Transverse colon (tissue), 4 donors: Measurements from ENCODE around the gene RBM8A. TPM values are rescaled to one million over a fixed set of nuclear protein-coding genes. Genes with fewer than 3 reads are reported as not detected.

ENCODE experiments used
- DNase-seq: peaks from one replicate; pipeline ENCODE4 v3.0.0-alpha.2; 2019
- H3K27ac ChIP-seq, 4 donors: fragments of 200-600 bp; sonication (generic); 2 replicates each; pipeline ENCODE4 v1.5.1; 2016 to 2018; ENCODE audit warnings: inconsistent platforms in 4 of 4
- H3K27me3 ChIP-seq: fragments of 200-600 bp; sonication (generic); 2 replicates; pipeline ENCODE4 v1.5.1; 2017; ENCODE audit warnings: inconsistent platforms
- H3K36me3 ChIP-seq, 4 donors: fragments of 200-600 bp; sonication (generic); 2 replicates each; pipeline ENCODE4 v1.5.1; 2017 to 2019; ENCODE audit warnings: inconsistent platforms in 4 of 4
- H3K4me1 ChIP-seq, 4 donors: fragments of 200-600 bp; sonication (generic); 2 replicates each; pipeline ENCODE4 v1.5.1; 2017 to 2020; ENCODE audit warnings: inconsistent platforms in 4 of 4
- H3K4me3 ChIP-seq, 4 donors: fragments of 200-600 bp; sonication (generic); 1 replicate in 1 of 4; 2 replicates in 3 of 4; pipeline versions ENCODE4 v1.5.1 to v1.6.1; 2017 to 2019; ENCODE audit warnings: inconsistent platforms in 4 of 4
- H3K9me3 ChIP-seq, 2 donors: fragments of 200-600 bp; sonication (generic); 2 replicates each; pipeline ENCODE4 v1.5.1; 2017 to 2019; ENCODE audit warnings: inconsistent platforms in 2 of 2
- CTCF ChIP-seq, 5 experiments: fragments of 200-600 bp in 3 of 5; fragments of 450-650 bp in 2 of 5; sonication (generic) in 3 of 5; IDR thresholded peaks; 1 replicate in 2 of 5; 2 replicates in 3 of 5; pipeline ENCODE4 v1.5.1; 2016 to 2017; ENCODE audit warnings: antibody characterized with exemption in 5 of 5, inconsistent platforms in 3 of 5, mild to moderate bottlenecking in 2 of 5, moderate library complexity in 1 of 5
- EP300 ChIP-seq: sonication (generic); formaldehyde crosslinking; IDR thresholded peaks from one replicate; pipeline ENCODE4 v1.6.1; 2017; ENCODE audit warnings: antibody characterized with exemption, low read depth
- POLR2A ChIP-seq: fragments of 450-650 bp; IDR thresholded peaks from one replicate; pipeline ENCODE4 v1.6.1; 2016; ENCODE audit warnings: antibody characterized with exemption, mild to moderate bottlenecking, moderate library complexity
- POLR2AphosphoS5 ChIP-seq, 3 donors: sonication (generic); formaldehyde crosslinking; IDR thresholded peaks; one replicate each; pipeline ENCODE4 v1.6.1; 2016; ENCODE audit warnings: antibody characterized with exemption in 3 of 3
- WGBS, 2 donors: methylation state at CpG; one replicate each; pipeline ENCODE4 v1.1.5; 2018; ENCODE audit warnings: low coverage in 1 of 2; 5-methylcytosine and 5-hydroxymethylcytosine counted together
- in situ Hi-C, 4 donors: fragments of 200-750 bp; cut with MboI; loops; one replicate each; pipeline versions ENCODE4 v1.15.0 to v1.15.1; 2017; ENCODE audit warnings: low sequenced_read_pairs in 3 of 4, low pct_ligation_motif_present in 1 of 4, low pct_unique_long_range_greater_than_20kb in 1 of 4
- intact Hi-C: fragments of 100-400 bp; cut with DNase I; formaldehyde crosslinking; loops from one replicate; pipeline ENCODE4 v1.15.1; 2023; ENCODE audit warnings: low total_unique reads
- total RNA-seq, 4 donors: library from RNA; depleted of rRNA; stranded (reverse); fragments of >200 nt; gene quantifications; one replicate each; pipeline ENCODE4 v1.1.0, GENCODE V29; 2016

The RBM8A gene
- total RNA-seq, 4 donors from 2014 or later = 23.6 to 122 (median 99.1) TPM

DNA sequence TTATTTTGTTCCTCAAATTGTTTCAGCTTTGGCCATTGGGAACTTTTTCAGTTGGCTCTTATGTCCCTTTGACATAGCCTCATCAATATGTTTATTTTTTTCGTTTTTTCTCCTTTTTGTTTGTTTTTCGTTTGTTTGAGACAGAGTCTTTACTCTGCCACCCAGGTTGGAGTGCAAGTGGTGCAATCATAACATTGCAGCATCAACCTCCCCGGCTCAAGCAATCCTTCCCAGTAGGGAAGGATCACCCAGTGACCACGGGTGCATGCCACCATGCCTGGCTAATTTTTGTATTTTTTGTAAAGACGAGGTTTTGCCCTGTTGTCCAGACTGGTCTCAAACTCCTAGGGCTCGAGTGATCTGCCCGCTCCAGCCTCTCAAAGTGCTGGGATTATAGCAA, 45.3 kb upstream of the RBM8A start:
- TF ChIP-seq POLR2AphosphoS5 (IDR thresholded peaks at IDR 0.05) (no peak), CTCF (IDR thresholded peaks at IDR 0.05) (no peak), EP300 (no peak), POLR2A (no peak)
- intact Hi-C loops (no loop called here), in situ Hi-C loops (loop anchor here in 1 of 4 donors (10.0 kb wide), 1 partner anchor 52 kb away; the partner anchor contains the start of gene HJV)
- Histone ChIP-seq H3K9me3 (no peaks in the 10 kb centered on the region), H3K36me3 (no peaks in the 10 kb centered on the region), H3K4me1 (peaks cover 0 to 5% (median under 1%) of the 10 kb centered on the region in 4 donors), H3K4me3 (no peak overlapping the region), H3K27ac (no peak overlapping the region), H3K27me3 (no peaks in the 10 kb centered on the region)
- WGBS, 2 donors = 77% methylated on average over 7 of the region's 7 CpGs; no CpG with 5 or more reads in 1 of the 2 donors
- no peak for DNase-seq

DNA sequence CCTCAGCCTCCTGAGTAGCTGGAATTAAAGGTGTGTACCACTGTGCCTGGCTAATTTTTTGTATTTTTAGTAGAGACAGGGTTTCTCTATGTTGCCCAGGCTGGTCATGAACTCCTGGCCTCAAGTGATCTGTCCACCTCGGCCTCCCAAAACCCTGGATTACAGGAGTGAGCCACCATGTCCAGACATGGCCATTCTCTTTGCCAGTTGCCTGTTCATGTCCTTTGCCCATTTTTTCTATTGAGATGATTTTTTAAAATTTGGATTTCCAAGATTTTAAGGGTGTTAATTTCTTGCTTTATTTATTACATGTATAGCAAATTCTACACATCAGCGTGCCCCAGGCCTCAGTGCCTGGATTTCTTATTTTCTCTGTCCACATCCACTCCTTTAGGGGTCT, 40.0 kb upstream of the RBM8A start:
- no peak for TF ChIP-seq EP300
- TF ChIP-seq CTCF (IDR thresholded peaks at IDR 0.05) = no peak
- no peak for TF ChIP-seq POLR2AphosphoS5 (IDR thresholded peaks at IDR 0.05)
- no peak for TF ChIP-seq POLR2A
- Histone ChIP-seq H3K9me3 (peaks cover 0 to 4% of the 10 kb centered on the region in 2 donors), H3K4me3 (no peak overlapping the region), H3K27me3 (peaks cover 1% of the 10 kb centered on the region), H3K36me3 (no peaks in the 10 kb centered on the region), H3K4me1 (peaks cover 13 to 28% (median 22%) of the 10 kb centered on the region in 4 donors), H3K27ac (no peak overlapping the region)
- intact Hi-C loops = no loop called here
- WGBS, 2 donors = 92 to 98% methylated on average over 2 of the region's 2 CpGs
- in situ Hi-C loops = no loop called here
- DNase-seq = no peak

GRCh38 chr1:145965119-145965744, 37.9 kb upstream of the RBM8A start:
- no peak for DNase-seq
- H3K9me3 ChIP-seq = peaks cover 0 to 4% of the 10 kb centered on the region in 2 donors
- intact Hi-C loops = no loop called here
- H3K36me3 ChIP-seq = no peaks in the 10 kb centered on the region
- in situ Hi-C loops = no loop called here
- H3K27me3 ChIP-seq = peaks cover 22% of the 10 kb centered on the region
- 0 to 2% methylated on average over 5 of the region's 5 CpGs for WGBS, 2 donors
- TF ChIP-seq POLR2AphosphoS5 (IDR thresholded peaks at IDR 0.05) (no peak), CTCF (IDR thresholded peaks at IDR 0.05) (no peak), POLR2A (no peak)
- H3K4me1 ChIP-seq = peaks cover 19 to 48% (median 41%) of the 10 kb centered on the region in 4 donors
- peak overlapping the region; percentile 39 to 76 (median 50) for H3K4me3 ChIP-seq
- peak overlapping the region; percentile 87 to 95 (median 90) for H3K27ac ChIP-seq

DNA sequence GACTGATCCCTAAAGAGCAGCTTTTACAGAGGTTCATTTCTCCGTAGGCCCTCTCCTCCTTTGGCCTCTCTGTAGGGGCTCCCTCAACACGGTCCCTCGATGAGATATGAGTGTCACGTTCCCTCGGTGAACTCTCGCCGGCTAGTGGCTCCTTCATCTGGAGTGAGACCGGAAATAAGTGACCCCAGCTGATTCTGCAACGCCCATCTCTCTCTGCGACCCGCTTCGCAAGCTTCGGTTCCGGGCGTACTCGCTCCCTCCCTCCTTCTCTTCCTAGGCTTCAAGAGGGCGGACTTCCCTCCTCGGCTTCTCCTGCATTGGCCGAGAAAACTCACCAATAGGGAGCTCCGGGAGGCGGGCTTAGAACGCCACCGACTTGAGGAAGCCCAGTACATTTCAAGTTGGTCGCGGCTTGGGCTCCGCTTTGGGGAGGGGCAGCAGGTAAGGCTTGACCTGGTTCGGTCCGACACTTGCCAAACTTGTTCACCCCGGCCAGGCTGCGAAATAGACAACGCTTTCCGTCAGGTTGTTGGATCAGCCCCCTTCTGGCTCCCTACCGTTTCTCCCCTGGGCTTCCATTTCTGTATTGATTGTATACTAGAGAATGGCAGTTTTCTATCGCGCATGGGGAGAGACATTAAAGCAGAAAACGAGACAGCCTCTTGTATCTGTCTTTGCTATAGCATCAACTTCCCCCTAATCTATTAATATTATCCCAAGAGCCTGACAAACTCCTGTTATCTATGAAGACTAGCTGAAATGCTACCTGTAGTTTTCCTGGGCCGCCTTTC, 37.2 kb upstream of the RBM8A start, which contains the start of the genes ANKRD34A and POLR3GL:
ANKRD34A (minus strand) TSS at position 248 of the 791 bp plus-strand sequence. CDS start 2,816 bp downstream, outside the sequence.
POLR3GL (plus strand) TSS at position 363 of the 791 bp plus-strand sequence. CDS start 10,176 bp downstream, outside the sequence.
- intact Hi-C loops (no loop called here), in situ Hi-C loops (no loop called here)
- H3K4me1 ChIP-seq = peaks cover 19 to 55% (median 43%) of the 10 kb centered on the region in 4 donors

More for the DNA sequence above, 37.2 kb upstream of the RBM8A start, which contains the start of the genes ANKRD34A and POLR3GL:
- Histone ChIP-seq H3K27me3 (peaks cover 29% of the 10 kb centered on the region), H3K4me3 (peak within 1 kb of the TSS; percentile 39 to 76 (median 50)), H3K27ac (peak within 1 kb of the TSS; percentile 87 to 95 (median 90)), H3K36me3 (no peaks in the 10 kb centered on the region), H3K9me3 (peaks cover 0 to 4% of the 10 kb centered on the region in 2 donors)
- DNase-seq = peak; percentile 97
- TF ChIP-seq CTCF (IDR thresholded peaks at IDR 0.05) (no peak), POLR2AphosphoS5 (IDR thresholded peaks at IDR 0.05) (peak in 2 of 3 donors; percentile 95 to 96), POLR2A (peak; percentile 92), EP300 (no peak)
- whole genome bisulfite sequencing, 2 donors = 1 to 3% methylated on average over 4 to 37 of the region's 37 CpGs
